Activated T-cell treated with anti-CD3 and anti-CD28 coated beads for 1 hour (primary cell): ENCODE data around the gene VTI1A.
"Not testable (repeated sequence)": the region's sequence is repeated elsewhere in the genome, so short reads cannot be mapped to it uniquely, and the experiment has no call there.

Source experiments
- DNase-seq: peaks from one replicate; pipeline ENCODE4 v3.0.0-alpha.2; 2020; ENCODE audit warnings: low read depth

VTI1A gene

GRCh38 chr10:112835944-112836451 lies 389.0 kb downstream of the VTI1A start:
- no peak for DNase-seq

DNA sequence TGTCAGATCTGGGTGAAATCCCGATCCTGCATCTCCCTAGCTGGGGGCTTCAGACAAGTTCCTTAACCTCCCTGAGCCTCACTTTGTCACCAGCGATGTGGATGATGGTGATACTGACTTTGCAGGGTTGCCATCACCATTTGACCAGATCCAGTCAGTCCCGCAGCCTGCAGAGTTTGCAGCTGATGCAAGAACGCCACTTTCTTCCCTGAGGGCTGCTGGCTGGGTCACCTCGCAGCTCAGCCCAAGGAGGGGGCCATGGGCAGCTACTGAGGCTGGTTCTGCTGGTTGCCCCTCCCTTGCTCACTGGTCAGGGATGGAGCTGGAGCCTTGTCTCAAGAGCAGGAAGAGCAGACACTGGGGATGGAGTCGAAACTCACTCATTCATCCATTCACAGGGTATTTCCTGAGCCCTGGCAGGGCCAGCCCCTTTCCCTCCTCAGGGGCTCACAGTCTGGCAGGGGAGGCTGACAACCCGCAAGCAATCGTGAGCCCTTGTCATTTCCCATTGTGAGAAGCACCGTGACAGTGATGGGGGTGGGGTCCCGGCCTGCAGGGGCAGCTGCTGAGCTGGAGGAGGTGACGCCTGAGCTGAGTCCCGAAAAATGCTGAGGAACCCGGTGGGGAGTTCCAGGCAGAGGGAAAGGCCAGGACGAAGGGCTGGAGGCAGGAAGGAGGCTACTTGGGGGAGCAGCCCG lies 391.9 kb downstream of the VTI1A start:
- DNase-seq, result no peak

- no peak for DNase-seq
Observed at GRCh38 chr10:112839928-112840654, 393.1 kb downstream of the VTI1A start.

- DNase-seq, result no peak
Observed at GRCh38 chr10:112841549-112841948, 394.5 kb downstream of the VTI1A start.

DNA sequence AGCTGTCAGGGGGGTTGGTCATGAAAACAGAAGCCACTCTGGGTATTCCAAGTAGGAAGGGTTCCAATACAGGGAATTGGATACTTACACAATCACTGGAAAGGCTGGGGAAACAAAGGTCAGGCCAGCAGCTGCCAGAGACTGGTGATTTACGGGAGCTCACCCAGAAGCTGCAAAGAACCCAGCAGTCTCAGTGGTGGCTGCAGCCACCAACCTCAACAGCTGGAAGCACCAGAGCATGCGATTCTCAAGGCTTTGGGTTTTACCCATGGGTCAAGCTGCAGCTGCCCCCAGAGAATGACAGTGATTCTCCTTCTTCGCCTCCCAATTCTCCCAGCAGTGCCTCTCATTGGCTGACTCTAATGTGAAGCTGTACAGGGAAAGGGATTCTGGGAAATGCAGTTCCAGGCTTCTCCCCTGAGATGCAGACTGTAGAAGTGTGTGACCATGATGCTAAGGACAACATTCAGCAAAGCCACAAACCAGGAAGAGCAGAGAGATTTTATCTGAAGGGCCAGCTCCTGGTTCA lies 395.9 kb downstream of the VTI1A start:
- no peak for DNase-seq

GRCh38 chr10:112843623-112844022 lies 396.6 kb downstream of the VTI1A start:
- DNase-seq, result no peak

GRCh38 chr10:112844681-112845544 lies 397.9 kb downstream of the VTI1A start:
- DNase-seq, result no peak

DNA sequence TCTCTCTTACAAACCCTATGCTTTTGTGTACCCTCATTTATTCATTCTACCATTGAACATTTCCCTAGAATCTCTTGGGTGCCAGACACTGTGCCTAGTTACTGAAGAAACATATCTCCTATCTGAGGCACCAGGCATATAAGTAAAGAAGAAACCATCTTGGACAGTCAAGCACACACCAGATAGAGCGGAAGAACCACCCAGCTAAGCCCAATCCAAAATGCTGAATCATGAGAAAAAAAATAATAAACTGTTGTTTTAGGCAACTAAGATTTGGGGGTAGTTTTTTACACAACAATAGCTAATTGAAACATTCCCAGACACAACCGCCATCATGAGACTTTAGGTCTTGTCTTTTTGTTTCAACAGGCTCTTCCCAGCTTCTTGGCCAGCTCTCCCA lies 400.8 kb downstream of the VTI1A start:
- no peak for DNase-seq

GRCh38 chr10:112848228-112848627 lies 401.2 kb downstream of the VTI1A start:
- DNase-seq, result no peak

DNA sequence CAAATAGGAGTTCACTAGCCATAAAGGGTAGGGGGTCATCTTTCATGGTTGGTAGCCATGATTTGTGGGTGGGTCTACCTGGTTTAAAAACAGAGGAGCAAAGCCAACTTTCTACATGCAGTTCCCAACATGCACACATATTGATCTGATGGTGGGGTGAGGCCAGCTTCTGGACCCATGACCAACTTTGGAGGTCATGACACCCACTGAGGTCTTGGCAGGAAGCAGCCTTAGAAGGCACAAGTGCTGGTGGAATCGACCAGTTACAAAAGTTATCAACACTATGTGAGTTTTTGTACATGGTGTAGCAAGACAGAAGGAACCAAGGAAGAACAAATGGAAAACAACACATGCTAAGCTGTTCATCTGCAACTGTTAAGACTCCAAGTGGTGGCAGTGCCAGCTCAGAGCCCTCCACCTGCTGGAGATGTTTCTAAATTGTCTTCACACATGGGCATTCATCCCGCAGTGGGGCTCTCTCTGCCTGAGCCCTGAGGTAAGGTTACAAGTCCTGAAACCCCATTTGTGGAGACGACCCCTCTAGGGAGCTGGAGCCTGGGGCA lies 401.9 kb downstream of the VTI1A start:
- no peak for DNase-seq

- DNase-seq, result no peak
Observed at GRCh38 chr10:112849546-112849945, 402.5 kb downstream of the VTI1A start.

DNA sequence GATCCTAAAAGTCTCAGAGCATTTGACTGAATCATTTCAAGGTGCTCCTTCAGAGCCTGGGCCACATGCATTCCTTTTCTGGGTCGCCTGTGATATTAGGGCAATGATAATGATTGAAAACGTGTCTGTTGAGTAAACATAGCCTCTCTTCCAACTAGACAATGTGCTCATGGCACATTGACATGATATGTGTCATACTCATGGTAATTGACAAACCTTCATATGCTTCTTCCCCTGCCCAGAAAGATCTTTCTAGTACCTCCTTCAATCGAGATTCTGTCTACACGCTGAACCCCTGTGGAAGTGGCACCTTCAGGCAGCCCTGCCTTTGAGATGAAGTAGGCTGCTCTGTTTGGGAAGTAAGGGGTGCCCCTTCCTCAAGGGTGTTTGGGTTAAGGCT lies 404.2 kb downstream of the VTI1A start:
- no peak for DNase-seq

DNA sequence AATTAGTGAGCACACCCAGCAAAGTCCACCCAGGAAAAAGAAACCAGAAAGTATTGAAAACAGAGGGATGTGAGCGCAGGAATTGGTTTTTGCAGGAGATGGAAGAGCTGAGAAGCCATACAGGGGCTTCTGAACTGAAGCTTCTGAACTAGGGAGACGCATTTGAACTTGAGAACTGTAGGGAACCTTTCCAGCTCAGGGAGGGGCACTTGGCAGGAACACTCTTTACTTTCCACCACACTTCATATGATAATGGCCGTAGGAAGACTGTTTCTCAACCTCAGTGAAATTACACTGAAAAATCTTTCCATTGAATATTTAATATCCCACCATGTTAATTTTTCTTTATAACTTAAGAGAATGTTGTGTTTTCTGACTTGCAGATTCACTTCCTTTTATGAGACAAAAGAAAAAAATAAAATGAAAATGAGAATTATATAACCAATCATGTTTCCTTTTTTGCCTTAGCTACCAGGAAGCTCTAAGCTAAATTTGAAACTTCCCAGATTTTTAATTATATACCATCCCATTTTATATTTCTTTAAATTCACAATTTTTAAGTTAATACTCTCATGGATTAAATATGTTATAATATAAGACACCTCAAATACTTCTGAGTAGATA lies 404.7 kb downstream of the VTI1A start:
- no peak for DNase-seq

- DNase-seq, result no peak
Observed at GRCh38 chr10:112852306-112852705, 405.3 kb downstream of the VTI1A start.

DNA sequence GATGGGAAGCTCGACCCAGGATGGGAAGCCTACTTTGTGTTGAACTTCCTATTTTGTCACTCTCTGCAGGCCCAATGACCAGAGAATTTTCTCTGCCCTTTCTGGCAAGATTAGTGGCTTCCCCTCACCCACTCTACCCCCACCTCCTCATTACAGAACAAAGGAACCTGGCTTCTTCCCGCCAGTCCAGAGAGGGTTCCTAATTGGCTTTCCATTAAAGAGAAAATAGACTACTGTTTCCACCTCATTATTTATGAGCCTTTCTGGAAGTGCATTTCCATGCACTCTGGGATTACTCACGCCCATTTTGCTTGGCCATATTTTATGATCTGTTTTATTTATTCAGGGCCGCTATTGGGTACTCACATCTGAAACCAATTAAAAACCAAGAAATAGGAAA lies 408.1 kb downstream of the VTI1A start:
- no peak for DNase-seq

GRCh38 chr10:112857493-112857892 lies 410.5 kb downstream of the VTI1A start:
- DNase-seq, result no peak

DNA sequence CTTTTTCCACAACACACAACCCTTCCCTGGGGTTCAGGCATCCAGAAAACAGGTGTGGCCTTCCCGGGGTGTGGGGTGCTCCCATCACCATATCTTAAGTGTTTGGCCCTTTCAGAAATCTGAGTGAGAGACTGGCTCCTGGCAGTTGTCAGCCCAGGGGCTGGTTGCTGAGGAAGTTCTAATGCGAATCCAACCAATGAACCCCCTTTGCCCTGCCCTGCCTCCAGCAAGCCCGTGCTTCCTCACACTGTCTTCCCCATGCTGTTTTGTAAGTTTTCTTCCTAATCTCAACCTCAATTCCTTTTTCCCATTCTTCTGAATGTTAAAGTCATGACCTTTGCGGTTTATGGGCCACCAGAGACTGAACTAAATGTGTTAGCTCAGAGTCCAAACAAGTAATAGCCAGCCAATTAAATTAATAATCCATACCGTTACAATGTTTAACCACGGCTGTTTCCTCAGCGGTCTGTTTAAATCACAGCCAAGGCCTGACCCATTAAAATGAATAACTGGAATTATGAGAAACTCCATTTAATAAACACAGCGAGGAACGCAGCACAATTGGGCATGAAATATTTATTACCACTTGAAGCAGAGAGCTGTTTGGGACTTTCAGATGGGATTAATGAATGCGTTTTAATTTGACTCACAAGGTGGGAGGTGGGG lies 412.1 kb downstream of the VTI1A start:
- DNase-seq, result no peak

DNA sequence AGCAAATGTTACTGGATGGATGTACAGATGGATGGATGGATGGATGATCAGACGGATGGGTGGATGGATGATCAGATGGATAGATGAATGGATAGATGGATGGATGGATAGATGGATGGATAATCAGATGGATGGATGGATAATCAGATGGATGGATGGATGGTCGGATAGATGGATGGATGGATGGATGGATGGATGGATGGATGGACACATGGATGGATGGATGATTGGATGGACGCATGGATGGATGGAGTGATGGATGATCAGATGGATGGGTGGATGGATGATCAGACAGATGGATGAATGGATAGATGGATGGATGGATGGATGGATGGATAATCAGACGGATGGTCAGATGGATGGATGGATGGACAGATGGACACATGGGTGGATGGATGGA lies 412.8 kb downstream of the VTI1A start:
- no peak for DNase-seq

DNA sequence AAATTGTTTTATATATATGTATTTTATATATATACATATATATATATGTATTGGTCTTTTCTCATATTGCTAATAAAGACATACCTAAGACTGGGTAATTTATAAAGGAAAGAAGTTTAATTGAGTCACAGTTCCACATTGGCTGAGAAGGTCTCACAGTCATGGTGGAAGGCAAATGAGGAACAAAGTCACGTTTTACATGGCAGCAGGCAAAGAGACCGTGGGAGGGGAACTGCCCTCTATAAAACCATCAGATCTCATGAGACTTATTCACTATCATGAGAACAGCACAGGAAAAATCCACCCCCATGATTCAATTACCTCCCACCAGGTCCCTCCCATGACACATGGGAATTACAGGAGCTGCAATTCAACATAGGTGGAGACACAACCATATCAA lies 416.4 kb downstream of the VTI1A start:
- not testable (repeated sequence) for DNase-seq
